Osteoblast (primary cell): ENCODE measurements around the gene ABCA5. TPM values are rescaled to one million over a fixed set of nuclear protein-coding genes. Genes with fewer than 3 reads are reported as not detected.

Source experiments
- DNase-seq: peaks from one replicate; pipeline ENCODE4 v3.0.0; 2011; ENCODE audit warnings: low spot score, mixed read lengths; ENCODE audit not compliant: insufficient read length; ENCODE audit errors: missing footprints
- H2AFZ ChIP-seq: 2 replicates; pipeline ENCODE4 v1.6.0; 2011; ENCODE audit warnings: mild to moderate bottlenecking, low read length
- H3K27ac ChIP-seq: 2 replicates; pipeline ENCODE4 v1.5.1; 2011; ENCODE audit warnings: mild to moderate bottlenecking, low read depth, low read length, moderate library complexity
- H3K27me3 ChIP-seq: 2 replicates; pipeline ENCODE4 v1.6.0; 2012; ENCODE audit warnings: mild to moderate bottlenecking, control low read depth, inconsistent platforms, low read length, moderate library complexity; ENCODE audit not compliant: insufficient read depth
- H3K36me3 ChIP-seq: 2 replicates; pipeline ENCODE4 v1.5.1; 2011; ENCODE audit warnings: mild to moderate bottlenecking, low read length, control low read depth, moderate library complexity; ENCODE audit not compliant: insufficient read depth
- H3K4me1 ChIP-seq: 2 replicates; pipeline ENCODE4 v1.5.1; 2011; ENCODE audit warnings: mild to moderate bottlenecking, low read length, control low read depth, moderate library complexity; ENCODE audit not compliant: insufficient read depth
- H3K4me2 ChIP-seq: 2 replicates; pipeline ENCODE4 v1.6.0; 2011; ENCODE audit warnings: mild to moderate bottlenecking, low read length; ENCODE audit not compliant: insufficient read depth
- H3K4me3 ChIP-seq: fragments of 200-600 bp; sonication (generic); 3 replicates; pipeline ENCODE4 v1.5.1; 2012; ENCODE audit warnings: mild to moderate bottlenecking, low read length, inconsistent platforms; ENCODE audit not compliant: insufficient read depth
- H3K79me2 ChIP-seq: 2 replicates; pipeline ENCODE4 v1.6.0; 2012; ENCODE audit warnings: mild to moderate bottlenecking, low read length, control low read depth, inconsistent platforms; ENCODE audit not compliant: insufficient read depth
- H3K9me3 ChIP-seq: 2 replicates; pipeline ENCODE4 v1.5.1; 2011; ENCODE audit warnings: low read depth, low read length, control low read depth
- H4K20me1 ChIP-seq: 2 replicates; pipeline ENCODE4 v1.6.0; 2012; ENCODE audit warnings: mild to moderate bottlenecking, low read length, control low read depth; ENCODE audit not compliant: insufficient read depth
- CTCF ChIP-seq: IDR thresholded peaks from 2 replicates; pipeline ENCODE4 v1.5.1; 2011; ENCODE audit warnings: mild to moderate bottlenecking, low read depth, low read length, moderate library complexity; ENCODE audit errors: extremely low read depth
- total RNA-seq: library from RNA; depleted of rRNA; stranded (reverse); fragments of >200 nt; gene quantifications from 2 replicates; pipeline ENCODE4 v1.2.3, GENCODE V29; 2012

Gene ABCA5
- total RNA-seq = 15.9 and 22.4 TPM in 2 replicates

- peak within 1 kb of the TSS; percentile 98 for H2AFZ ChIP-seq
- H3K4me3 ChIP-seq = peak within 1 kb of the TSS; percentile 85
- no peaks in the 10 kb centered on the region for H3K79me2 ChIP-seq
- H4K20me1 ChIP-seq = no peaks in the 10 kb centered on the region
- no peak for TF ChIP-seq CTCF
- H3K27me3 ChIP-seq = peaks cover 6% of the 10 kb centered on the region
- peak within 1 kb of the TSS; percentile 3 for H3K27ac ChIP-seq
- DNase-seq = peak; percentile 95
- peaks cover 10% of the 10 kb centered on the region for H3K4me1 ChIP-seq
- H3K9me3 ChIP-seq = no peaks in the 10 kb centered on the region
- no peaks in the 10 kb centered on the region for H3K36me3 ChIP-seq
- peak within 1 kb of the TSS; percentile 99 for H3K4me2 ChIP-seq
Observed at GRCh38 chr17:69327060-69327831, at the start of gene ABCA5. ABCA5 (minus strand) TSS chr17:69327133; CDS start chr17:69314415, 12,718 bp downstream.

- Histone ChIP-seq H3K4me3 (no peak overlapping the region), H3K9me3 (no peaks in the 10 kb centered on the region), H3K27ac (no peak overlapping the region), H3K36me3 (no peaks in the 10 kb centered on the region), H2AFZ (no peak overlapping the region), H4K20me1 (no peaks in the 10 kb centered on the region), H3K4me1 (no peaks in the 10 kb centered on the region), H3K79me2 (no peaks in the 10 kb centered on the region), H3K27me3 (no peaks in the 10 kb centered on the region), H3K4me2 (no peak overlapping the region)
- TF ChIP-seq CTCF = no peak
- no peak for DNase-seq
Observed at GRCh38 chr17:69375229-69375628, 48.3 kb upstream of the ABCA5 start.

DNA sequence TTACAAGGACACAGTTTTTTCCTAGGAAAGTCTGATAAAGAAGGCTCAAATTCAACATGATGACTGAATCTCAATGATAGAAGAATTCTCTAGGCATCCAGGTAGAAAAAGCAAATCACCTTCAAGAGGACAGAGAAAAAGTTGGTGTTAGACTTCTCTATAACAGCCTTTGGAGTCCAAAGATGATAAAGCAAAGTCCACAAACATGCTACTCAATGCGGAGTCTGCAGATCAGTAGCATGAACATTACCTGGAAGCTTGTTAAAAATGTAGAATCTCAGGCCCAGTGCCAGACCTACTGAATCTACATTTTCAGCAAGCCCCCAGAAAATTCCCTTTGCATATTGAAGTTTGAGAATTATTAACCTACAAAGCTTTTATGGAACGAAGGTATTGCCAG lies 46.1 kb upstream of the ABCA5 start:
- no peak for DNase-seq
- Histone ChIP-seq H3K4me2 (no peak overlapping the region), H3K27me3 (no peaks in the 10 kb centered on the region), H3K4me1 (no peaks in the 10 kb centered on the region), H3K9me3 (no peaks in the 10 kb centered on the region), H3K27ac (no peak overlapping the region), H3K4me3 (no peak overlapping the region), H4K20me1 (no peaks in the 10 kb centered on the region), H2AFZ (no peak overlapping the region), H3K36me3 (no peaks in the 10 kb centered on the region), H3K79me2 (no peaks in the 10 kb centered on the region)
- no peak for TF ChIP-seq CTCF

DNA sequence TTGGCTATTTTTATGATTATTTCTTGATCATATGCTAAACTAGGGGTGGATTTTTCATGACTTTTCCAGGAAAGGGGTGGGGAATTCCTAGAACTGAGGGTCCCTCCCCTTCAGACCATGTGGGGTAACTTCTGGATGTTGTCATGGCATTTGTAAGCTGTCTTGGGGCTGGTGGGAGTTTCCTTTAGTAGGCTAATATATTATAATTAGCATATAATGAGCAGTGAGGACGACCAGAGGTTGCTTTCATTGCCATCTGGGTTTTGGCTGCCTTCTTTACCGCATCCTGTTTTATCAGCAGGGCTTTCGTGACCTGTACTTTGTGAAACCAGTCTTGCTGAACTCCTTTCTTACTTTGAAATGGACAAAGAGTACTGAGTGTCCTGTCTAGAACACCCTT lies 40.4 kb upstream of the ABCA5 start:
- DNase-seq = no peak
- H3K9me3 ChIP-seq = no peaks in the 10 kb centered on the region
- H3K27ac ChIP-seq = no peak overlapping the region
- TF ChIP-seq CTCF = no peak
- H3K4me2 ChIP-seq = no peak overlapping the region
- H3K4me1 ChIP-seq = no peaks in the 10 kb centered on the region
- no peaks in the 10 kb centered on the region for H4K20me1 ChIP-seq
- H2AFZ ChIP-seq = no peak overlapping the region
- H3K27me3 ChIP-seq = no peaks in the 10 kb centered on the region
- H3K4me3 ChIP-seq = no peak overlapping the region
- no peaks in the 10 kb centered on the region for H3K79me2 ChIP-seq
- no peaks in the 10 kb centered on the region for H3K36me3 ChIP-seq
